ENCODE results near the gene RERE. TPM values are rescaled to one million over a fixed set of nuclear protein-coding genes. Genes with fewer than 3 reads are reported as not detected.
"Not testable (repeated sequence)": the region's sequence is repeated elsewhere in the genome, so short reads cannot be mapped to it uniquely, and the experiment has no call there.

The RERE gene
- total RNA-seq, 2 donors from 2014 or later = 74.5 to 128 TPM

DNA sequence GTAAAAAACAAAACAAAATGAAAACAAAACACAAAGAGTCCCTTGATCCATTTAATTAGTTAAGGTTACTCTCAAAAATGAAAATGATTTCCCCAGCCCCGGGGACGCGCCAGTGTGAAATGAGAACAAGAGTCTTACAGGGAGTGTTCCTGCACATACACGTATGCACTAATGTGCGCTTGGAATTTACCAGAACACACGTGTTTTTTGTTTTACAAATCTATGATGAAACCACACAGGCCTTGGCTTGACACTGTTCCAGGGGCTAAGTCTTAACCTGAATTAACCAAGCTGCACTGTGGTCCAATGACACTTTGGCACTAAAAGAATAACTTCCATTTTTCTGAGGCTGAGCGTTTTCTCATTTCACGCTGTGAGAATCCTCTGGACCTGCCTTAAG is 435.8 kb downstream of the RERE start:
- DNase-seq = no peak
- no peaks in the 10 kb centered on the region for H3K9me3 ChIP-seq
- ATAC-seq = no peak
- peaks cover 51% of the 10 kb centered on the region for H3K4me1 ChIP-seq
- H3K27ac ChIP-seq = no peak overlapping the region
- intact Hi-C loops (cut with DNase I) = no loop called here
- H3K36me3 ChIP-seq (replicated peaks in 1 of 2; ENCODE audit: insufficient read depth in 1 of 2, low read depth in 2 of 2) = no peaks in the 10 kb centered on the region
- H3K4me3 ChIP-seq = no peak overlapping the region
- WGBS, 2 donors = 67 to 72% methylated on average over 8 of the region's 8 CpGs
- no peaks in the 10 kb centered on the region for H3K27me3 ChIP-seq
- TF ChIP-seq CTCF (IDR thresholded peaks at IDR 0.05) = no peak
- no peak for TF ChIP-seq POLR2A (IDR thresholded peaks at IDR 0.05)

DNA sequence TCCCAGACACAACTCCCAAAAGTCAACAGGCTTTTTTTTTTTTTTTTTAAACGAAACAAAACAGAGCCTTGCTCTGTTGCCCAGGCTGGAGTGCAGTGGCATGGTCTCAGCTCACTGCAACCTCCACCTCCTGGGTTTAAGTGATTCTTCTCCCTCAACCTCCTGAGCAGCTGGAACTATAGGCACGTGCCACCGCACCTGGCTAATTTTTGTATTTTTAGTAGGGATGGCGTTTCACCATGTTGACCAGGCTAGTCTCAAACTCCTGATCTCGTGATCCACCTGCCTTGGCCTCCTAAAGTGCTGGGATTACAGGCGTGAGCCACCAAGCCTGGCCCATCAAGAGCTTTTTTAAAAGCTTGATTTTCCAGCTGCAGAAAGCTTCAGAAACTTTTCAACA is 437.1 kb downstream of the RERE start:
- 85 to 87% methylated on average over 6 of the region's 6 CpGs for WGBS, 2 donors

GRCh38 chr1:8379513-8380186 is 437.8 kb downstream of the RERE start:
- Histone ChIP-seq H3K27ac (peak overlapping the region in 2 of 4 donors; percentile 22 to 25), H3K9me3 (no peaks in the 10 kb centered on the region), H3K36me3 (replicated peaks in 1 of 2; ENCODE audit: insufficient read depth in 1 of 2, low read depth in 2 of 2) (no peaks in the 10 kb centered on the region), H3K27me3 (no peaks in the 10 kb centered on the region), H3K4me1 (peaks cover 47% of the 10 kb centered on the region), H3K4me3 (no peak overlapping the region)
- ATAC-seq = no peak
- 88 to 91% methylated on average over 12 to 14 of the region's 14 CpGs for WGBS, 2 donors
- TF ChIP-seq CTCF (IDR thresholded peaks at IDR 0.05) = no peak
- TF ChIP-seq POLR2A (IDR thresholded peaks at IDR 0.05) = no peak
- intact Hi-C loops (cut with DNase I) = loop anchor here (5.0 kb wide), 1 partner anchor 48 kb away; no protein-coding TSS in a partner anchor
- peak in 1 of 4 donors; percentile 10 for DNase-seq

More for the DNA sequence above, 437.1 kb downstream of the RERE start:
- H3K9me3 ChIP-seq; H3K27me3 ChIP-seq; DNase-seq; intact Hi-C loops (cut with DNase I); H3K36me3 ChIP-seq (replicated peaks in 1 of 2; ENCODE audit: insufficient read depth in 1 of 2, low read depth in 2 of 2); H3K4me3 ChIP-seq; H3K27ac ChIP-seq; ATAC-seq: not testable (repeated sequence)
- H3K4me1 ChIP-seq = peaks cover 52% of the 10 kb centered on the region

DNA sequence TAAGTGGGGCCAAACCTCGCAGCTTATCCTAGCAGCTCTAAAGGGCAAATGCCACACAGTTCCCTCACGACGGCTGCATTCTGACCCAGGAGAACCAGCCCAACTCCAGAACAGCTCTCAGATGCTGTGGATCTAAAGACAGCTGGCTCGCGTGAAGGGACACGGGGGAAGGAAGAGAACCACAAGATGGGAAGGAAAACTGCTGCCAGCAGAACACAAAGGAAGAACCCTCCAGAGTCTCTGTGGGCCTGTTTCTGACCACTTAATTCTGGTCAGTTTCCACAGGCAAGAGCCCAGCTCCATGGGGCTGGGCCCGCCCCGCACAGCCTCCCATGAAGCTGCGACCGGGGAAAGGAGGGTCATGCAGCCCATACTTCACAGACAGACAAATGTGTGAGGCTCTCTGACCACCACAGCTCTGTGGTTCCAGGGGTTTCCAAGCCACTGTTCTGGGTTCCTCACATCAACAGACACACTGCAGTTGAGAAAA is 438.4 kb downstream of the RERE start:
- no peak overlapping the region for H3K4me3 ChIP-seq
- DNase-seq (peak in 1 of 4 donors; percentile 7), ATAC-seq (no peak)
- H3K27me3 ChIP-seq = no peaks in the 10 kb centered on the region
- WGBS, 2 donors = 80 to 82% methylated on average over 7 to 10 of the region's 10 CpGs
- no peaks in the 10 kb centered on the region for H3K9me3 ChIP-seq
- intact Hi-C loops (cut with DNase I) = loop anchor here (5.0 kb wide), 1 partner anchor 48 kb away; no protein-coding TSS in a partner anchor
- H3K27ac ChIP-seq = peak overlapping the region in 3 of 4 donors; percentile 22 to 25 (median 22)
- peaks cover 47% of the 10 kb centered on the region for H3K4me1 ChIP-seq
- no peaks in the 10 kb centered on the region for H3K36me3 ChIP-seq (replicated peaks in 1 of 2; ENCODE audit: insufficient read depth in 1 of 2, low read depth in 2 of 2)
- no peak for TF ChIP-seq POLR2A (IDR thresholded peaks at IDR 0.05)
- no peak for TF ChIP-seq CTCF (IDR thresholded peaks at IDR 0.05)

- DNase-seq (peak in 1 of 4 donors; percentile 13), ATAC-seq (no peak)
- Histone ChIP-seq H3K4me3 (no peak overlapping the region), H3K27me3 (no peaks in the 10 kb centered on the region), H3K9me3 (no peaks in the 10 kb centered on the region), H3K4me1 (peaks cover 52% of the 10 kb centered on the region), H3K27ac (peak overlapping the region in 2 of 4 donors; percentile 22), H3K36me3 (replicated peaks in 1 of 2; ENCODE audit: insufficient read depth in 1 of 2, low read depth in 2 of 2) (no peaks in the 10 kb centered on the region)
- 53 to 55% methylated on average over 4 of the region's 4 CpGs for WGBS, 2 donors
- TF ChIP-seq POLR2A (IDR thresholded peaks at IDR 0.05) = no peak
- intact Hi-C loops (cut with DNase I) = loop anchor here (5.0 kb wide), 1 partner anchor 49 kb away; no protein-coding TSS in a partner anchor
These were observed 439.3 kb downstream of the RERE start for GRCh38 chr1:8378178-8378577.

Data from body of pancreas (tissue), 4 donors.